Measurements from ENCODE around the gene VPS51. TPM values are rescaled to one million over a fixed set of nuclear protein-coding genes. Genes with fewer than 3 reads are reported as not detected.

Gene VPS51
- total and polyA plus RNA-seq, 2 of the 13 experiments (the other 11 are each of a cell fraction or from before 2014, with no cell fraction given) = 76.3 to 90.6 TPM

DNA sequence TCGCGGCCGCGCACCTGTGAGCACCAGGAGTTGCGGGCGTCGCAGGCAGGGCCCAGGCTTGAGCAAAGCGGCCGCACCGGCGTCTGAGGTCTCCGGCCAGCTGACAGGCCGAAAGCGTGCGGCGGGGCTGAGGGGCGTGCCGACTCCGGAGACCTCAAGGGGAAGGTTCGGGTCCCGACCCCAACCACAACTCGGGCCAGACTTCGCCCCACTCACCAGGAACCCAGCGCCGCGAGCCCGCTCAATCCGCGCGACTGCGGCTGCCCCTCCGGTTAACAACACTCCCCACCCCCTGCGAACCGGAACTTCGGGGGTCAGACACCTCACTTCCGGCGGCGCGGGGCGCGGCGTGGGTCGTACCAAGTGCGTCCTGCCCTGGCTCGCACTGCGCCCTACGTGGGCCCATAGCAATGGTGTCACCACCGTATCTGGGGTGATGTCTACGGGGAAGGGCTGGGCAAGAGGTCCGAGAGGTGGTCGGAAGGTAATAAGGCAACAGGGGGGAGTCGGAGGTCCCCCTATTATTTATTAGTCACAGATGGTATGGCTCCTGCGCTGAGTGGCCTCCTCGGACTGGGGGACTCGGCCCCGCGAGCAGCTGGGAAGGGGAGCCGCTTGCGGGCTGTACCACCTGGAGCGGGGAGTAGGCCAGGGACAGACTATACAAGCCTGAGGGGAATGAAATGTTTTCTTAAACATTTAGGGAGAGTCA lies 38.4 kb downstream of the VPS51 start, which contains the start of gene SYVN1 (continued):
- TF ChIP-seq SMARCE1 (IDR thresholded peaks at IDR 0.05; ENCODE audit: borderline replicate concordance) = no peak
- no peak for TF ChIP-seq GATA4 (IDR thresholded peaks at IDR 0.05; ENCODE audit: borderline replicate concordance, low read depth)
- no peak for TF ChIP-seq KLF9 (CRISPR knock-in tag; IDR thresholded peaks at IDR 0.05; ENCODE audit: low read depth)
- no peak for TF ChIP-seq ADNP (CRISPR knock-in tag; IDR thresholded peaks at IDR 0.05)
- TF ChIP-seq NR2F6 (IDR thresholded peaks at IDR 0.05) = no peak; the same call in 1 of the 2 replicates
- TF ChIP-seq NR2F6 (CRISPR knock-in tag; IDR thresholded peaks at IDR 0.05) = peak; percentile 66
- TF ChIP-seq PHB2 (IDR thresholded peaks at IDR 0.05; ENCODE audit: partially characterized antibody) = no peak
- TF ChIP-seq, protein P1, sequence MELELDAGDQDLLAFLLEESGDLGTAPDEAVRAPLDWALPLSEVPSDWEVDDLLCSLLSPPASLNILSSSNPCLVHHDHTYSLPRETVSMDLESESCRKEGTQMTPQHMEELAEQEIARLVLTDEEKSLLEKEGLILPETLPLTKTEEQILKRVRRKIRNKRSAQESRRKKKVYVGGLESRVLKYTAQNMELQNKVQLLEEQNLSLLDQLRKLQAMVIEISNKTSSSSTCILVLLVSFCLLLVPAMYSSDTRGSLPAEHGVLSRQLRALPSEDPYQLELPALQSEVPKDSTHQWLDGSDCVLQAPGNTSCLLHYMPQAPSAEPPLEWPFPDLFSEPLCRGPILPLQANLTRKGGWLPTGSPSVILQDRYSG (CRISPR knock-in tag; IDR thresholded peaks at IDR 0.05) = 0 out of 2 replicates have a peak, but pooled peaks have one; percentile 43
- TF ChIP-seq ZNF260 (CRISPR knock-in tag; IDR thresholded peaks at IDR 0.05; ENCODE audit: borderline replicate concordance, low read depth) = no peak
- TF ChIP-seq, protein P2, sequence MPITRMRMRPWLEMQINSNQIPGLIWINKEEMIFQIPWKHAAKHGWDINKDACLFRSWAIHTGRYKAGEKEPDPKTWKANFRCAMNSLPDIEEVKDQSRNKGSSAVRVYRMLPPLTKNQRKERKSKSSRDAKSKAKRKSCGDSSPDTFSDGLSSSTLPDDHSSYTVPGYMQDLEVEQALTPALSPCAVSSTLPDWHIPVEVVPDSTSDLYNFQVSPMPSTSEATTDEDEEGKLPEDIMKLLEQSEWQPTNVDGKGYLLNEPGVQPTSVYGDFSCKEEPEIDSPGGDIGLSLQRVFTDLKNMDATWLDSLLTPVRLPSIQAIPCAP (CRISPR knock-in tag; IDR thresholded peaks at IDR 0.05; ENCODE audit: low read depth) = 0 out of 2 replicates have a peak, but pooled peaks have one; percentile 17
- TF ChIP-seq ZNF782 (CRISPR knock-in tag; IDR thresholded peaks at IDR 0.05; ENCODE audit: borderline replicate concordance) = peak; percentile 61; the same call in 1 of the 2 replicates
- TF ChIP-seq ZFP36 (IDR thresholded peaks at IDR 0.05; ENCODE audit: borderline replicate concordance, low read depth, low read length, partially characterized antibody) = no peak
- TF ChIP-seq MLLT10 (CRISPR knock-in tag; IDR thresholded peaks at IDR 0.05) = no peak
- TF ChIP-seq, protein P3, sequence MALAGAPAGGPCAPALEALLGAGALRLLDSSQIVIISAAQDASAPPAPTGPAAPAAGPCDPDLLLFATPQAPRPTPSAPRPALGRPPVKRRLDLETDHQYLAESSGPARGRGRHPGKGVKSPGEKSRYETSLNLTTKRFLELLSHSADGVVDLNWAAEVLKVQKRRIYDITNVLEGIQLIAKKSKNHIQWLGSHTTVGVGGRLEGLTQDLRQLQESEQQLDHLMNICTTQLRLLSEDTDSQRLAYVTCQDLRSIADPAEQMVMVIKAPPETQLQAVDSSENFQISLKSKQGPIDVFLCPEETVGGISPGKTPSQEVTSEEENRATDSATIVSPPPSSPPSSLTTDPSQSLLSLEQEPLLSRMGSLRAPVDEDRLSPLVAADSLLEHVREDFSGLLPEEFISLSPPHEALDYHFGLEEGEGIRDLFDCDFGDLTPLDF (CRISPR knock-in tag; IDR thresholded peaks at IDR 0.05) = peak; percentile 59
- no peak for TF ChIP-seq ZNF570 (CRISPR knock-in tag; IDR thresholded peaks at IDR 0.05; ENCODE audit: borderline replicate concordance)
- peak; percentile 55; the same call in 1 of the 2 replicates for TF ChIP-seq ELF3 (CRISPR knock-in tag; IDR thresholded peaks at IDR 0.05)
- TF ChIP-seq, protein P4, sequence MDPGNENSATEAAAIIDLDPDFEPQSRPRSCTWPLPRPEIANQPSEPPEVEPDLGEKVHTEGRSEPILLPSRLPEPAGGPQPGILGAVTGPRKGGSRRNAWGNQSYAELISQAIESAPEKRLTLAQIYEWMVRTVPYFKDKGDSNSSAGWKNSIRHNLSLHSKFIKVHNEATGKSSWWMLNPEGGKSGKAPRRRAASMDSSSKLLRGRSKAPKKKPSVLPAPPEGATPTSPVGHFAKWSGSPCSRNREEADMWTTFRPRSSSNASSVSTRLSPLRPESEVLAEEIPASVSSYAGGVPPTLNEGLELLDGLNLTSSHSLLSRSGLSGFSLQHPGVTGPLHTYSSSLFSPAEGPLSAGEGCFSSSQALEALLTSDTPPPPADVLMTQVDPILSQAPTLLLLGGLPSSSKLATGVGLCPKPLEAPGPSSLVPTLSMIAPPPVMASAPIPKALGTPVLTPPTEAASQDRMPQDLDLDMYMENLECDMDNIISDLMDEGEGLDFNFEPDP (CRISPR knock-in tag; conservative IDR thresholded peaks at IDR 0.05) = no peak
- no peak for TF ChIP-seq IKZF1 (IDR thresholded peaks at IDR 0.05)
- TF ChIP-seq TAF1 (CRISPR knock-in tag; IDR thresholded peaks at IDR 0.05) = peak; percentile 81
- peak; percentile 66; the same call in 1 of the 2 replicates for TF ChIP-seq SP4 (CRISPR knock-in tag; IDR thresholded peaks at IDR 0.05)
- TF ChIP-seq SALL1 (CRISPR knock-in tag; IDR thresholded peaks at IDR 0.05) = peak; percentile 84
- TF ChIP-seq HHEX (CRISPR knock-in tag; IDR thresholded peaks at IDR 0.05) = no peak
- no peak; the same call in 1 of the 2 replicates for TF ChIP-seq HIVEP1 (CRISPR knock-in tag; IDR thresholded peaks at IDR 0.05)
- no peak for TF ChIP-seq ATRX (CRISPR knock-in tag; IDR thresholded peaks at IDR 0.05; ENCODE audit: borderline replicate concordance)
- TF ChIP-seq MIER2 (CRISPR knock-in tag; IDR thresholded peaks at IDR 0.05) = 0 out of 2 replicates have a peak, but pooled peaks have one; percentile 54
- TF ChIP-seq, protein P5, sequence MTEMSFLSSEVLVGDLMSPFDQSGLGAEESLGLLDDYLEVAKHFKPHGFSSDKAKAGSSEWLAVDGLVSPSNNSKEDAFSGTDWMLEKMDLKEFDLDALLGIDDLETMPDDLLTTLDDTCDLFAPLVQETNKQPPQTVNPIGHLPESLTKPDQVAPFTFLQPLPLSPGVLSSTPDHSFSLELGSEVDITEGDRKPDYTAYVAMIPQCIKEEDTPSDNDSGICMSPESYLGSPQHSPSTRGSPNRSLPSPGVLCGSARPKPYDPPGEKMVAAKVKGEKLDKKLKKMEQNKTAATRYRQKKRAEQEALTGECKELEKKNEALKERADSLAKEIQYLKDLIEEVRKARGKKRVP (CRISPR knock-in tag; IDR thresholded peaks at IDR 0.05) = peak in 1 of 2 experiments; percentile 62; a peak in 1 of 4 replicates
- TF ChIP-seq XRCC5 (optimal IDR thresholded peaks at IDR 0.05; ENCODE audit: low read length) = no peak
- peak; percentile 91 for TF ChIP-seq ZBTB38 (CRISPR knock-in tag; IDR thresholded peaks at IDR 0.05)
